NT2/D1 (cell line): ENCODE data around the gene MROH2A.

Experiments
- DNase-seq: peaks from one replicate; pipeline ENCODE4 v3.0.0-alpha.2; 2011; ENCODE audit warnings: low read depth, low spot score
- H3K27me3 ChIP-seq: 2 replicates; pipeline ENCODE4 v1.6.0; 2011; ENCODE audit warnings: mild to moderate bottlenecking; ENCODE audit not compliant: insufficient read length, insufficient read depth
- H3K36me3 ChIP-seq: 2 replicates; pipeline ENCODE4 v1.6.1; 2011; ENCODE audit warnings: mild to moderate bottlenecking, low read length, mixed read lengths; ENCODE audit not compliant: insufficient read depth, insufficient read length
- H3K4me1 ChIP-seq: 2 replicates; pipeline ENCODE4 v1.5.1; 2011; ENCODE audit not compliant: insufficient read depth, insufficient read length
- H3K4me3 ChIP-seq: 2 replicates; pipeline ENCODE4 v1.5.1; 2011; ENCODE audit warnings: low read depth; ENCODE audit not compliant: insufficient read length
- H3K9ac ChIP-seq: 2 replicates; pipeline ENCODE4 v1.6.0; 2011; ENCODE audit warnings: low read depth; ENCODE audit not compliant: insufficient read length
- H3K9me3 ChIP-seq: 2 replicates; pipeline ENCODE4 v1.5.1; 2011; ENCODE audit warnings: mild to moderate bottlenecking, low read length; ENCODE audit not compliant: insufficient read depth
- SUZ12 ChIP-seq: IDR thresholded peaks from 2 replicates; pipeline ENCODE4 v1.6.1; 2011; ENCODE audit not compliant: insufficient read length, insufficient read depth; ENCODE audit errors: extremely low read depth
- YY1 ChIP-seq: IDR thresholded peaks from 2 replicates; pipeline ENCODE4 v1.6.1; 2011; ENCODE audit not compliant: insufficient read length, insufficient read depth
- ZNF274 ChIP-seq: IDR thresholded peaks from 2 replicates; pipeline ENCODE4 v1.6.1; 2011; ENCODE audit warnings: mild to moderate bottlenecking, low read depth, low read length

The MROH2A gene

GRCh38 chr2:233840520-233840919 lies 62.4 kb downstream of the MROH2A start:
- Histone ChIP-seq H3K9ac (no peak overlapping the region), H3K9me3 (no peaks in the 10 kb centered on the region), H3K27me3 (no peaks in the 10 kb centered on the region), H3K36me3 (peaks cover 96% of the 10 kb centered on the region), H3K4me3 (no peak overlapping the region), H3K4me1 (peaks cover 5% of the 10 kb centered on the region)
- no peak for DNase-seq
- TF ChIP-seq ZNF274, result no peak
- TF ChIP-seq SUZ12, result no peak
- TF ChIP-seq YY1, result no peak

- no peak overlapping the region for H3K4me3 ChIP-seq
- H3K36me3 ChIP-seq, result peaks cover 96% of the 10 kb centered on the region
- H3K4me1 ChIP-seq, result peaks cover 5% of the 10 kb centered on the region
- H3K9me3 ChIP-seq, result no peaks in the 10 kb centered on the region
- H3K27me3 ChIP-seq, result no peaks in the 10 kb centered on the region
- TF ChIP-seq SUZ12 (no peak), ZNF274 (no peak), YY1 (no peak)
- no peak for DNase-seq
- no peak overlapping the region for H3K9ac ChIP-seq
Observed at GRCh38 chr2:233841183-233841582, 63.1 kb downstream of the MROH2A start.

GRCh38 chr2:233844064-233844807 lies 66.1 kb downstream of the MROH2A start:
- H3K36me3 ChIP-seq, result peaks cover 98% of the 10 kb centered on the region
- H3K9me3 ChIP-seq, result no peaks in the 10 kb centered on the region
- no peak overlapping the region for H3K9ac ChIP-seq
- no peak for DNase-seq
- H3K4me1 ChIP-seq, result peaks cover 7% of the 10 kb centered on the region
- H3K27me3 ChIP-seq, result no peaks in the 10 kb centered on the region
- TF ChIP-seq ZNF274 (no peak), YY1 (no peak), SUZ12 (no peak)
- no peak overlapping the region for H3K4me3 ChIP-seq

GRCh38 chr2:233844836-233845235 lies 66.7 kb downstream of the MROH2A start:
- Histone ChIP-seq H3K36me3 (peaks cover 98% of the 10 kb centered on the region), H3K4me3 (no peak overlapping the region), H3K9me3 (no peaks in the 10 kb centered on the region), H3K27me3 (no peaks in the 10 kb centered on the region), H3K9ac (no peak overlapping the region), H3K4me1 (peaks cover 3% of the 10 kb centered on the region)
- no peak for TF ChIP-seq SUZ12
- no peak for TF ChIP-seq ZNF274
- no peak for TF ChIP-seq YY1
- DNase-seq, result no peak

- no peak overlapping the region for H3K4me3 ChIP-seq
- H3K36me3 ChIP-seq, result peaks cover 98% of the 10 kb centered on the region
- H3K9ac ChIP-seq, result no peak overlapping the region
- DNase-seq, result no peak
- no peaks in the 10 kb centered on the region for H3K9me3 ChIP-seq
- no peaks in the 10 kb centered on the region for H3K27me3 ChIP-seq
- TF ChIP-seq YY1, result no peak
- TF ChIP-seq SUZ12, result no peak
- TF ChIP-seq ZNF274, result no peak
- H3K4me1 ChIP-seq, result peaks cover 3% of the 10 kb centered on the region
Observed at GRCh38 chr2:233845301-233846060, 67.4 kb downstream of the MROH2A start.

GRCh38 chr2:233846387-233847247 lies 68.5 kb downstream of the MROH2A start:
- Histone ChIP-seq H3K4me1 (peaks cover 3% of the 10 kb centered on the region), H3K36me3 (peaks cover 98% of the 10 kb centered on the region), H3K9ac (no peak overlapping the region), H3K27me3 (no peaks in the 10 kb centered on the region), H3K9me3 (no peaks in the 10 kb centered on the region), H3K4me3 (no peak overlapping the region)
- no peak for DNase-seq
- TF ChIP-seq SUZ12 (no peak), ZNF274 (no peak), YY1 (no peak)
